Effector memory CD4-positive, alpha-beta T cell (primary cell): Measurements from ENCODE around the gene MSI2.

Source experiments
- DNase-seq, 3 donors: peaks; one replicate each; pipeline ENCODE4 v3.0.0-alpha.2; 2020
- H3K27ac ChIP-seq: 2 replicates; pipeline ENCODE4 v1.7.0; 2013; ENCODE audit warnings: mild to moderate bottlenecking, low read length, moderate library complexity; ENCODE audit not compliant: insufficient read depth, poor library complexity, severe bottlenecking
- H3K27me3 ChIP-seq: replicated peaks from 2 replicates; pipeline ENCODE4 v1.7.0; 2013; ENCODE audit warnings: mild to moderate bottlenecking, low read length; ENCODE audit not compliant: insufficient read depth, control insufficient read depth, poor library complexity, severe bottlenecking
- H3K36me3 ChIP-seq: 2 replicates; pipeline ENCODE4 v1.7.0; 2013; ENCODE audit warnings: mild to moderate bottlenecking, low read length, moderate library complexity; ENCODE audit not compliant: control insufficient read depth, insufficient read depth
- H3K4me1 ChIP-seq: 2 replicates; pipeline ENCODE4 v1.7.0; 2013; ENCODE audit warnings: low read length, mild to moderate bottlenecking; ENCODE audit not compliant: control insufficient read depth, insufficient read depth, poor library complexity, severe bottlenecking
- H3K4me3 ChIP-seq: 2 replicates; pipeline ENCODE4 v1.7.0; 2013; ENCODE audit warnings: low read length, low read depth, mild to moderate bottlenecking; ENCODE audit not compliant: insufficient read depth, poor library complexity, severe bottlenecking
- H3K9me3 ChIP-seq: 2 replicates; pipeline ENCODE4 v1.7.0; 2013; ENCODE audit warnings: mild to moderate bottlenecking, low read length, moderate library complexity; ENCODE audit not compliant: control insufficient read depth

The MSI2 gene

DNA sequence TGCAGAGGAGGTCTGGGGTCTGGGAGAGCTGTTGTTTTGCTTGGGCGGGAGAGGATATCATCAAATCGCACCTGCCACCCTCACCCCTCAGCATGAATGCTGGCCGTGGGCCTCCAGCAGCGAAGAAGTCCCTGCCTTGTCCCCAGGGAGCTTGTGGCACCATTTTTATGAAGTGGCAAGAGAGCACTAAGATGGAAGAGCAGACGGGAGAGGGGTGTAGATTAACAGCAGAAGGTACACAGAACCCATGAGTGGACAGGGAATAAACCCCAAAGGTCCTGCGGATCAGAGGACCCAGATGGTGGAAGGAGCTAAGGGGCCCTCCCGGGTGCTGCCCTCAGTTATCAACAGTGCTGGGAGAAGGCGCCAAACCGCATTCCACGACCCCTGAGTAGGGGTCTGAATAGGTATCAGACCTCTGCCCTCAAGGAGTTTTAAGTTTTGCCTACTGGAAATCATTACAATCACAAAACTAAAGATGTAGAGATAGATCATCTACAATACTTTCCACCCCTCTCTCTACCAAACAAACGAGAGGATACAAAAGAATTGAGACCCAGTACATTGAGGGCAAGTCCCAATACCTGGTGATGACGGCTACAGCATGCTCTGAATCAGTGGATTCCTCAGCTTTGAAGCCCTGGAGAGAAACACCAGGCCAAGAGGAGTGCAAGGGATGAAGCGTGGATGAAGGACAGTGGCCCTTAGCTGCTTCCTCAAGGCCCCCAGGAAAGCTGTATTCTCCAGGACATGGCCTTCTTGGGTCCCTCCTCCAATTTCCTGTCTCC lies 428.6 kb downstream of the MSI2 start:
- no peak for DNase-seq
- H3K36me3 ChIP-seq = no peaks in the 10 kb centered on the region
- H3K9me3 ChIP-seq = no peaks in the 10 kb centered on the region
- H3K4me3 ChIP-seq = no peak overlapping the region
- no peaks in the 10 kb centered on the region for H3K4me1 ChIP-seq
- no peak overlapping the region for H3K27ac ChIP-seq
- no peaks in the 10 kb centered on the region for H3K27me3 ChIP-seq

DNA sequence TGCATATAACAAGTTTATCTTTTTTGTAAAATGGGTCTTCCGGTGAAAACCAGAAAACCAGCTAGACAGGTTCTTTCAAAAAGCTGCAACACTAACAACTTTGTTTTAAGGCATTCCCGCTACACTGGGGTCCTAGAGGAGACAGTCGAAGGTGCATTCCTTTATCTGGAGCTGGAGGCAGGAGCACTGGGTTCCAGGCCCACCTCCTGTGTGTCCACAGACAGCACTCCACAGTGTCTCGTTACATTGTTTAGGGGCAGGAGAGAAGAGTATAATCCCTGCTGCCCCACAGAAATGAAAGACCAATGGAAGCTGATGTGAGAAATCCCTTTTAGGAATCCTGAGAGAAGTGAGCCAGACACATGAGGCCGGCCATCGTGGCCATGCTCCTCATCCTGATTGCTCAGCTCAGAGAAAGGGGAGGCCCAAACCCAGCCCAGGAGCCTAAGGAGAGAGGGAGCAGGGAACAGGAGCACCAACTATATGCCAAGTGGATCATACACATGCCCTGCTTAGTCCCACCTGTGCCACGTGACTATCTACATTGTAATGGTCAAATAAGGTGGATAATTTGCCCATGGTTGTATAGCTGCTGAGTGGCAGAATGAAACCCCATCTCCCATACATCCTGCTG lies 429.3 kb downstream of the MSI2 start:
- DNase-seq = no peak
- Histone ChIP-seq H3K36me3 (no peaks in the 10 kb centered on the region), H3K4me3 (no peak overlapping the region), H3K27me3 (no peaks in the 10 kb centered on the region), H3K27ac (no peak overlapping the region), H3K4me1 (no peaks in the 10 kb centered on the region), H3K9me3 (no peaks in the 10 kb centered on the region)

DNA sequence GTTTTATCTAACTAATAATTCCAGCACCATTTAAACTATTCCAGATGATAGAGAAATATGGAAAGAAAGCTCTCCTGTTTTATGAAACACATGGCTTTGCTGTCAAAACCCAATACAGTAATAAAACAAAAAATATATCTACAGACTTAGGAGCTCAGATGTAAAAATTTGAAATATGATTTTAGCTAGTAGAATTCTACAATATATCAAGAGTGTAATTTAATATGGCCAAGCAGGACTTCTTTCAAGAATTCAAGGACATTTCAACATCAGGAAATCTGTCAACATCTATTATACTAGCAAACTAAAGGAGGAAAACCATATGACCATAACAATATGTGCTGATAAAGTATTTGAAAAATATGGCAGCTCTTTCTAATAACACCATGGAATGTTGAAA lies 431.3 kb downstream of the MSI2 start:
- no peak overlapping the region for H3K4me3 ChIP-seq
- no peak for DNase-seq
- H3K9me3 ChIP-seq = no peaks in the 10 kb centered on the region
- H3K27me3 ChIP-seq = no peaks in the 10 kb centered on the region
- H3K27ac ChIP-seq = no peak overlapping the region
- H3K4me1 ChIP-seq = no peaks in the 10 kb centered on the region
- no peaks in the 10 kb centered on the region for H3K36me3 ChIP-seq

DNA sequence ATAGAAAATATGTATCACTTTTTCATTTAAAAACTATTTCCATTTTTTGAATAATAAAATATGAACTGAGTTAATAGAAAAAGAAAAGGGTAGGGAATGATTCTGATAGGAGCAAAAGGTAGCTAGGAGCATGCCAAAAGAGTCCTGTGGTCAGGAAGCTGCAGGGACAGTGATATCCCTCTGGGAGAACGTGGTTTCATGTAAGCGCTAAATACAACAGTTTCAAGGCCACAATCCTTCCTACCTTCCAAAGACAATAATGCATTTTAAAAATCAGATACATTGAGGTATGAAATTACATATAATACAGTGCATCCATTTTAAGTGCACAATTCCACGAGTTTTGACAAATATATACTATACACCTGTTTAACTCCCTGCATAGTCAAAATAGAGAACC lies 432.9 kb downstream of the MSI2 start:
- no peak overlapping the region for H3K27ac ChIP-seq
- no peak for DNase-seq
- no peaks in the 10 kb centered on the region for H3K36me3 ChIP-seq
- no peaks in the 10 kb centered on the region for H3K4me1 ChIP-seq
- no peaks in the 10 kb centered on the region for H3K27me3 ChIP-seq
- no peak overlapping the region for H3K4me3 ChIP-seq
- no peaks in the 10 kb centered on the region for H3K9me3 ChIP-seq

DNA sequence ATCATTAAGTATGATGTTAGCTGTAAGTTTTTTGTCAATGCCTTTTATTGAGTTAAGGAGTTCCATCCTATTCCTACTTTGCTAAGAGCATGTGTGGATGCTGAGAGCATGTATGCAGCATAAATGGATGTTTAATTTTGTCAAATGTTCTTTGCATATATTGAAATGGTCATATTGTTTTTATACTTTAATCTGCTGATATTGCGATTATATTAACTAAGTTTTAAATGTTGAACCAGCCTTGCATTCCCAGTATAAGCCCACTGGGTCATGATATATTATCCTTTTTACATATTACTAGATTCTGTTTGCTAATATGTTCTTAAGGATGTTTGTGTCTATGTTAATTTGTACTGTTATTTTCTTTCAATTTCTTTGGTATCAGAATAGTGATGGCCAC lies 435.6 kb downstream of the MSI2 start:
- H3K4me1 ChIP-seq = no peaks in the 10 kb centered on the region
- no peak overlapping the region for H3K4me3 ChIP-seq
- no peak overlapping the region for H3K27ac ChIP-seq
- H3K9me3 ChIP-seq = no peaks in the 10 kb centered on the region
- H3K27me3 ChIP-seq = no peaks in the 10 kb centered on the region
- DNase-seq = no peak
- no peaks in the 10 kb centered on the region for H3K36me3 ChIP-seq

DNA sequence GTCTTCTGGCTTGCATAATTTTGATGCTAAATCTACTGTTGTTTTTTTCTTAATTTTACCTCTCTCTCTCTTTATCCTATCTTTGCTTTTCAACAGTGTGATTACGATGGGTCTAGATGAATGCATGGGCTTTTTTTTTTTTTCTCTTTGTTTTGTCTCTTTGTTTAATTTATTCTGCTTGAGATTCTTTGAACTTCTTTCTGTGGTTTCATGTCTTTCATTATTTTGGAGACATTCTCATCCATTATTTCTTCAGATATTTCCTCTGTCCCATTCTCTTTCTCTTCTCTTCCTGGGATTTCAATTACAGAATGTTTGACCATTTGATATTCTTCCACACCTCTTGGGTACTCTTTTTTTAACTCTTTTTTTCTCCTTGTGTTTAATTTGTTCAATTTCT lies 436.4 kb downstream of the MSI2 start:
- Histone ChIP-seq H3K27ac (no peak overlapping the region), H3K27me3 (no peaks in the 10 kb centered on the region), H3K4me3 (no peak overlapping the region), H3K36me3 (no peaks in the 10 kb centered on the region), H3K9me3 (no peaks in the 10 kb centered on the region), H3K4me1 (no peaks in the 10 kb centered on the region)
- no peak for DNase-seq

DNA sequence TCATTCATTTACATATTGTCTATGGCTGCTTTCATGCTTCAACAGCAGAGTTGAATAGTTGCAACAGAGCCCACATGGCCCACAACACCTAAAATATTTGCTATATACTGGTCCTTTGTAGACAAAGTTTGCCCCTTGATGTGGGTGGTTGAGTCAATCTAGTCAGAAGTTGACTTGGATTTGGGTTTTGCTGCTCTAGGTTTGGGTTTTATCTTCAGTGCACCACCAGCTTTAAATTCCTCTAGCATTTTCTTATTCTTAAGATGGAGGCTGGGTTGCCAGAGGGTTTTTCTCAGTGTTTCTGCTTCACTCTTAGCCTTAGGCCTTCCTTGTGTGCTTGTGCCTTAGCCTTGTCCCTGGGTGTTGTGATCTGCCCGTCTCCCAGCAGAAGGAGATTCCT lies 437.7 kb downstream of the MSI2 start:
- no peak overlapping the region for H3K27ac ChIP-seq
- H3K9me3 ChIP-seq = no peaks in the 10 kb centered on the region
- H3K36me3 ChIP-seq = no peaks in the 10 kb centered on the region
- H3K4me1 ChIP-seq = no peaks in the 10 kb centered on the region
- no peaks in the 10 kb centered on the region for H3K27me3 ChIP-seq
- no peak for DNase-seq
- no peak overlapping the region for H3K4me3 ChIP-seq

DNA sequence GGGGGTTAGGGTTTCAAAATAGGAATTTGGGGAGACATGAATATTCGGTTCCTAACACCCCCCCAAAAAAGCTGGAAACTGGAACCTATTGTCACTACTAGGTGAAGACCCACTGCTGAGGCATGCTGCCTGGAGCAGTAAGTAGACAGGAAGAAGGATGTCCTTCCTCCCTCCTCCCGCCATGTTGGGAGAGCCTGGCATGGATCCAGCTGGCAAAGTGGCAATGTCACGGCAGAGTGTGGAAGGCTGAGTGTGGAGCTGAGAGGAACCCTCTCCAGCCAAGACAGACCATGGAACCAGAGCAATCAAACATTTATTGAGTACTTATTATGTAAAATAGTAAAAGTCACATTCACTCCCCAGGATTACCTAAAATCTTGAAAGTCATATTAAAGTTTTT lies 439.7 kb downstream of the MSI2 start:
- no peaks in the 10 kb centered on the region for H3K27me3 ChIP-seq
- DNase-seq = no peak
- no peak overlapping the region for H3K4me3 ChIP-seq
- no peaks in the 10 kb centered on the region for H3K36me3 ChIP-seq
- no peaks in the 10 kb centered on the region for H3K4me1 ChIP-seq
- H3K27ac ChIP-seq = no peak overlapping the region
- H3K9me3 ChIP-seq = no peaks in the 10 kb centered on the region

DNA sequence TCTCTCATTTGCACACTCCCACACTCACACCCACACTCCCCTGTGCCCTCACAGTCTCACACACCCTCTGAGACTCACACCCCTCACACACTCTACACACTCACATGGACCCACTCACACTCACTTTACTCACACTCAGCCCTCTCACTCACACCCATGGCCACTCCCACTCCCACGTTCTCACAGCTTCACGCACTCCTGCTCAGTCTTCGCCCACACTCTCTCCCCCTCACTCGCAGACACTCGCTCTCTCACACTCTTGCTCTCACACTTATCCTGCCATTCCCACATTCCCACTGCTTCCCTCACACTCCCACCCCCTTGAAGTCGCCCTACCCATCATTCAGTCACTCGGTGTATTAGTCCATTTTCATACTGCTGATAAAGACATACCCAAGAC lies 440.9 kb downstream of the MSI2 start:
- no peaks in the 10 kb centered on the region for H3K27me3 ChIP-seq
- H3K27ac ChIP-seq = no peak overlapping the region
- no peaks in the 10 kb centered on the region for H3K4me1 ChIP-seq
- DNase-seq = no peak
- no peaks in the 10 kb centered on the region for H3K36me3 ChIP-seq
- no peak overlapping the region for H3K4me3 ChIP-seq
- no peaks in the 10 kb centered on the region for H3K9me3 ChIP-seq

DNA sequence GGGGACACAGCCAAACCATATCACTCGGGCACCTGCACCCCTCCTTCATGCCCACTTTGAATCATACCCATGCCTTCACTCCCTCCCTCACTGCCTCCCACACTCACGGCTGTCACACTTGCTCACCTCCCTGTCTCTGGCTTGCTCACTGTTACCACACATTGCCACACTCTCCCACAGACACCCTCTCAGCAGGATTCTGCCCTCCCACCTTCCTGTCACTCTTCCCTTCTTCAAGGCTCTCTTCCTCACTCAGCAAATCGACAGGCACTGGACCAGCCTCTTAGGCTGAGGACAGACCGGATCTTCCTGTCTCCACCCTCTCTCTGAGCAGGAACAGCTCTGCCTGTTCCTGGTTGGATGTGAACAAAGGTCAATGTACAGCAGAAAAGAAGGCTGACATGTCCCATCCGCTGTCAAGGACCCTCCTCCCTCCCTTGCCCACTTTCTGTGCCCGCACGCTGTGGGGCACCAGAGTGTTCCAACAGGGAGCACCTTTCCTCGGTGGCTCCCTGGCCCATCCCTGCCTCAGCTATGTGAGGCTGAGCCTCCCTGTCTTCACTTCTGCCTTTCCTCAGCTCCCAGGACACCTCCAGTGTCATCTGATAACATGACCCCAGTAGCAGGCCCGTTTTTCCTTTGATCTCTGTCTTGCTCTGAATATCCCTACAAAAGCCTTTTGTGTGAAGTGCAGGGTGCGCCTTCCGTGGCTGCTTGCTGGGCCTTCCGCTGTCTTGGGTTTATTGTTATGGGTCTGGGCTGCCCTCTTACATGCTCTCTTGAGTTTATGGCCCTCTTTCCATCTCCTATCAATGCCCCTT lies 441.8 kb downstream of the MSI2 start:
- DNase-seq = no peak

More for the DNA sequence above, 441.8 kb downstream of the MSI2 start:
- no peaks in the 10 kb centered on the region for H3K27me3 ChIP-seq
- H3K9me3 ChIP-seq = no peaks in the 10 kb centered on the region
- no peak overlapping the region for H3K4me3 ChIP-seq
- no peak overlapping the region for H3K27ac ChIP-seq
- no peaks in the 10 kb centered on the region for H3K36me3 ChIP-seq
- no peaks in the 10 kb centered on the region for H3K4me1 ChIP-seq
